SH-SY5Y (cell line): Measurements from ENCODE around the gene FHL5.

Experiments used
- GATA2 ChIP-seq: IDR thresholded peaks from 2 replicates; pipeline ENCODE4 v1.6.1; 2011; ENCODE audit warnings: mild to moderate bottlenecking, low read depth, low read length
- GATA3 ChIP-seq: IDR thresholded peaks from 2 replicates; pipeline ENCODE4 v1.6.1; 2011; ENCODE audit warnings: low read depth, mild to moderate bottlenecking, low read length, moderate library complexity

FHL5 gene, protein sequence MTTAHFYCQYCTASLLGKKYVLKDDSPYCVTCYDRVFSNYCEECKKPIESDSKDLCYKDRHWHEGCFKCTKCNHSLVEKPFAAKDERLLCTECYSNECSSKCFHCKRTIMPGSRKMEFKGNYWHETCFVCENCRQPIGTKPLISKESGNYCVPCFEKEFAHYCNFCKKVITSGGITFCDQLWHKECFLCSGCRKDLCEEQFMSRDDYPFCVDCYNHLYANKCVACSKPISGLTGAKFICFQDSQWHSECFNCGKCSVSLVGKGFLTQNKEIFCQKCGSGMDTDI

DNA sequence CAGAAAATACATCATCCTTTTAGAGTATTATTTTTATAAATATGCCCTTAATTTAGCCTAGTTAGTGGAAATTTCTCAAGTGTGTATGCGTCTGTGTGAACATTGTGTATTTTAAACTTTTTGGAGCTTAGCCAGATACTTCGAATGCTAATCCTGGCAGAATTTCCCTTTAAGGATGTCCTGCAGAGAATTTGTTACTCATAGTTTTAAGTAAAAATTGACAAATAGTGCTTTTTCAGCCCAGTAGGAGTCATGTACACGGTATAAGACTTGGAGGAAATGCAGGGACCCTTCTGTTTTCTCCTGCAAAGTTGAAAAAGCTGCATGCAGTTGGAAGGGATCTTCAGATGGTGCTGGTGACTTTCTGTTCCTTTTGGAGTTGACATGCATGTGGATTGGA lies at the start of gene FHL5:
Gene FHL5, plus strand, starts transcription at position 243 of the 400 bp plus-strand sequence. CDS start 40,486 bp downstream, outside the sequence.
- TF ChIP-seq GATA2: no peak
- TF ChIP-seq GATA3: no peak

DNA sequence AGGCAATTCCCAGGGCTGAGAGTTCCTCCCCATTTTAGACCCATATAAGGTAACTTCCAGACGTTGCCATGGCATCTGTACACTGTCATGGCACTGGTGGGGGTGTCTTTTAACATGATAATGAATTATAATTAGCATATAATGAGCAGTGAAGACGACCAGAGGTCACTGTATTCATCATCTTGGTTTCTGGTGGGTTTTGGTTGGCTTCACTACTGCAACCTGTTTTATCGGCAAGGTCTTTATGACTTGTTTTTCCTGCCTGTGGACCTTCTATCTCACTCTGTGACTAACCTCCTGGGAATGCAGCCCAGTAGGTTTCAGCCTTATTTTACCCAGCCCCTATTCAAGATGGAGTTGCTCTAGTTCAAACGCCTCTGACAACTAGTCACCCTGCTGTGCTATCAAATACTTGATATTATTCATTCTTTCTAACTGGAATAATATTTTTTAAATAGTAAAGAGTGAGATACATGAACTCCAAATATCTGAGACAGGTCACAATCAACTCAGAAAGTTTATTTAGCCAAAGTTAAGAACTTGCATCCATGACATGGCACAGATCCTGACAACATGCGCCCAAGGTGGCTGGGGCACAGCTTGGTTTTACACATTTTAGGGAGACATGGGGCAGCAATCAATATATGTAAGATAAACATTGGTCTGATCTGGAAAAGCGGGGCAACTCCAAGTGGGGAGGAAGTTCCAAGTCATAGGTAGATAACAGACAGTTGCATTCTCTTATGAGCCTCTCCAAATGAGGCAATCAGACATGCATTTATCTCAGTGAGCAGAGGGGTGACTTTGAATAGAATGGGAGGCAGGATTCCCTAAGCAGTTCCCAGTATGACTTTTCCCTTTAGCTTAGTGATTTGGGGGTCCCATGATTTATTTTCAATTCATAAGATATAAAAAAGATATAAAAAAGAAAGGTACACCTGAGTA lies 42.5 kb upstream of the FHL5 start:
- no peak for TF ChIP-seq GATA2
- TF ChIP-seq GATA3: no peak

DNA sequence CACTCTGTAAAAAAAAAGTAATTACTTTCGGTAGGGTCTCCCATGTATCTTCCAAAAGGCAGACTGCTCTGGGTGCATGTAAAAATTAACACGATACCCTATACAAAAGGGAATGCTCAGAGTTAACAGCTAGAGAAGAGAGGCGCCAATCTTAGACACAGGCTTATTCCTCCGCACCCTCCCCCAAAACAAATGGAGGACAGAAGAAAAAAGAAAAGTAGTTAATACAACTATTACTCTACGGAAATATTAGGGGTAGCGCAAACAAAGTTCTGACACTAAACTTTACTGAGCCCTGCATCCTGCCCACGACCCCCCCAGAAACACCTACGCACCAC lies 41.7 kb upstream of the FHL5 start:
- TF ChIP-seq GATA3 (no peak), GATA2 (no peak)

DNA sequence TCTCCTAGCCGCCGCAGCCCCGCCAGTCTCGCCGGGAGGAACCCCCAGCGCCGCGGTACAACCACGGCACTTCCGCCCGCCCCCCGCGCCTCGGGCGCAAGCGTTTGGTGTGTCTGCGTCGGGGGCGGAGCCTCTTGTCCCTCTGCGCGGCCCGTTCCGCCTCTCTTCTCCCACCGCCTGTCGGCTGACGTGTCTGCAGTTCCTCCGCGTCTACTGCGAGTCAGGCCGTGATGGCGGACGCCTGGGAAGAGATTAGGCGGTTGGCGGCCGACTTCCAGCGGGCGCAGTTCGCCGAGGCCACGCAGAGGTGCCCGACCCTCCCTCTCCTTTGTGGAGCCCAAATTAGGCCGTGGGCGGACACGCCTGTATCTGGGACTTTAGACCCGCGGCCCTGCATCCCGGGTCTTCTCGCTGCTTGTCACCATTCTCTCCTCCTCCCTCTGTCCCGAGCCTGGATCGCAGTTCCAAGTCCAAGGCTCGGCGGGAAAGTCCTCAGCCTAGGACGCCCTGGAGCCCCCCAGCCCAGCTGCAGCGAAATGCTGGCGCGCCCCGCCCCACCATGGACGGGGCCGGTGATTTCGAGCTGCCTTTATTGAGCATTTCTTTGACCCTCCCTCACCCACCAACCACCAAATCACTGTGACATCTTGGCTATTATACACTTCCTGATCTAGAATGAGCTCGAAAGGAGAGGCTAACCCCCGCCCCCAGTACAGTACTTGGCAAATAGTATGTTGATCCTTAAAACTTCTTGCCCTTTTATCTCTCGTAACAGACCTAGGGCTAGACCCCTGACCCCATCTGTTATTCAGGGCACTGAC lies 41.1 kb upstream of the FHL5 start, which contains the start of gene UFL1:
Gene UFL1, plus strand, starts transcription at position 163 of the 821 bp plus-strand sequence. Its CDS starts 68 bp downstream, at position 231.
- TF ChIP-seq GATA3 (no peak), GATA2 (no peak; the same call in 1 of the 2 replicates)

DNA sequence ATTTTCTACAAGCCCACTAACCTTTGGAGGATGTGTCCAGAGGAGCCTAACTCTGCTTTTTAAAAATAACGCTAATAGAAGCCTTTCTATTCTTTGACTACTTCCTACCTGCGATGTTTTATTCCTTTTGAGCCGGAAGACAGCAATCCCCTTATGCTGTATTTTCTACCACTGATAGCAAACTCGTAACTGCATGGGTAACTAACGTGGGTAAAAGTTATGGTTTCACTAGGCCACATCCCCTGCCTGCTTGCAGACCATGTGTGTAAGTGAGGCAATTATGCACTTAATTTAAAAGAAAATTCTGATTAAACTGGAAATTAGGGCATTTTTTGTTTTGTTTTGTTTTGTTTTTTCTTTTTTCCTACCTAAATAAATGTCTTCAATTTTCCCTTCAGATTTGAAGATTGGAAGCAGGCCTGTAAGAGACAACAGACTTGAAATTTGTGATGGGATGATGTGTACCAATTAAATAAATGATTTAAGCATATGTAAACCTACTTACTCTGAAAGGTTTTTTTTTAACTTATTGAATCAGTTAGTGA lies 40.4 kb upstream of the FHL5 start:
- TF ChIP-seq GATA3: no peak
- no peak for TF ChIP-seq GATA2

DNA sequence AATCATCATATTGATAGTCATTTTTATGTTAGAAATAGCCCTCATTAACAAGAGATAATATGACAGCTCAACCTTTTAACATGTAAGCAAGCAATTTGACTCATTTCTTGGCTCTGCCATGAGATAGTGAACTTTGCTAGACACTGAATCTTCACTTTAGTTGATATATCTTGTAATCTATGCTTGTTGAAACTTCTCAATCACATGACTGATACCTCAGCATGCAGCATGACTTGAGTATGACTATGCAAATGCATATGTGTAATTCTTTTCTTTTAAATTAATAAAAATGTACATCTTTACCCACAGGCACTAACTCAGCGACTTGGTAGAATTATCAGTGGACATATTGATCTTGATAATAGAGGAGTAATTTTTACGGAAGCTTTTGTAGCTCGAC lies 34.7 kb upstream of the FHL5 start:
- TF ChIP-seq GATA3 (no peak), GATA2 (no peak)

DNA sequence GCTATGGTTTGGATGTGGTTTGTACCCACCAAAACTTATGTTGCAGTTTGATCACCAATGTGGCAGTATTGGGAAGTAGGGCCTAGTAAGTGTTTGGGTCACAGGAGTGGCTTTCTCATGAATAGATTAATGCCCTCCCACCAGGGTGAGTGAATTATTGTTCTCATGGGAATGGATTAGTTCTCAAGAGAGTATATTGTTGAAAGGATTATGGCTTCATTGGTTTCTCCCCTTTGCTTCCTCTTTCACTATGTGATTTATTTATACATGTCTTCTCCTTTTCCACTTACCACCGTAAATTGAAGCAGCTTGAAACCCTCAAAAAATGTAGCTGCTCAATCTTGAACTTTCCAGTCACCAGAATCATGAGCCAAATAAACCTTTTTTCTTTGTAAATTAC lies 30.5 kb upstream of the FHL5 start:
- TF ChIP-seq GATA3 (no peak), GATA2 (no peak)

DNA sequence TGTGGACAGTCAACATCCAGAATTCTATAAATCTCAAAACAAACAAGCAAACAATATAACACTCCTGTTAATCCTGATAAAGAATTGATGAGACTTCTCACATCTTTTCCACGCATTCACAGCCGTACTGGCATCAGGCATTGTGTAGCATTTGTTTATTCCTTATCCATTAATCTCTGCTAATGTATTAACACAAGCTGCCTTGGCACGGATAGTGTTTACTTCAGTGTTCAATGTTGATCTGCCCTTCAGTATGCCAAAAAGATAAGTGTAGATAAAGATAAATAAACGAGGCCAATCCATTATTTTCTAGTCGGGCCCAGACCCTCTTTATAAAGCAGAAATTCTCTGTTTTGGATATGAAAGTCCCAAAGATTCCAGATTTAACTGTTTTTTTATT lies 25.2 kb upstream of the FHL5 start:
- TF ChIP-seq GATA2 (no peak), GATA3 (no peak)

DNA sequence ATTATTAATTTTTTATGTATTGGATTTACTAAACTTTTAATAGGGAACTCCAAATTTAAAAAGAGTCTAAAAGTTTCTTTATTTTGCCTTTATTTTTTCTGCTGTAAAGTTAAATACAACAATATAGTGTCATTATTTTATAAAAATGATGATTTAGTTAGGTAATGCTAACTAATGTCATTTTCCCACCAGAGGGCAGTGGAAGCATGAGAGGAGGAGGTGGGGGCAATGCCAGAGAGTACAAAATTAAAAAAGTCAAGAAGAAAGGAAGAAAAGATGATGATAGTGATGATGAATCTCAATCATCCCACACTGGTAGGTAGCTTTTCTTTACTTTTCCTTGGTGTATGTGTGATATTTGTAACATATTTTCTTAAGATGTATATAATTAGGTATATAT lies 20.2 kb upstream of the FHL5 start:
- no peak for TF ChIP-seq GATA2
- TF ChIP-seq GATA3: no peak

DNA sequence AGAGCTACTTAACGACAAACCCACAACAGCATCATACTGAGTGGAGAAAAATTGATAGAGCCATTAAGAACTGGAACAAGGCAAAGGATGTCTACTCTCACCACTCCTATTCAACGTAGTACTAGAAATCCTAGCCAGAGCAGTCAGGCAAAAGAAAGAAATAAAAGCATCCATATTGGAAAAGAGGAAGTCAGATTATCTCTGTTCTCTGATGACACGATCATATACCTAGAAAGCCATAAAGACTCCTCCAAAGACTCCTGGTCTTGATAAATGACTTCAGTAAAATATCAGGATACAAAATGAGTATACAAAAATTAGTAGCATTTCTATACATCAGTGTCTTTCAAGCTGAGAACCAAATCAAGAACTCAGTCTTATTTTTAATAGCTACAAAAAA lies 17.0 kb upstream of the FHL5 start:
- TF ChIP-seq GATA3 (no peak), GATA2 (no peak)

DNA sequence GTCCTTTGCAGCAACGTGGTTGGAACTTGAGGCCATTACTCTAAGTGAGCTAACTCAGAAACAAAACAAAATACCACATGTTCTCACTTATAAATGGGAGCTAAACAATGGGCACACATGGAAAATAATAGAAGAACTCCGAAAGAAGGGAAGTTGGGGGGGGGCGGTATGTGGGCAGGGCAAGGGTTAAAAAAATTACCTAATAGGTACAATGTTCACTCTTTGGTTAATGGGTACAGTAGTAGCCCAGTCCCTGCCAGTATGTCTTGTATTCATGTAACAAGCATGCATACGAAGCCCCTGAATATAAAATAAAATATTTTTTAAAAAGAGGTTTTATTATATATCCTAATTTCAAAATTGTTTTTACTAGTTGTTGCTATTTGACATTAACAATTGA lies 15.3 kb upstream of the FHL5 start:
- TF ChIP-seq GATA2 (no peak), GATA3 (no peak)

DNA sequence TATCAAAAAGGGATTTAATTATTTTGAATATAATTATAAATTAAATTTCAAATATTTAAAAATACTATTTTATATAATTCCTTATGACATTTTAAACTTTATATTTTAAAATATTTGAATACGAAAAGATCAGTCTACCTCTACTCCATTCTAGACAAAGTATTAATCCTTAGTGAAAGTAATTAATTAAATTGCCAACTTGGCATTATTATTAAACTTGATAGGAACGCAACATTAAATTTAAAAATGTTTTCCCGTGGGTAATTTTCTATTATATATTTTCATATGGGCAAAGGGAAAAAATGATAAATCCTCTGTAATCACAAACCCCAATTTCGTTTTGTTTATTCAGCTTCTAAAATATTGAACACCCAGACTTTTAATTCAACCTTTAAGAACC lies 8.4 kb upstream of the FHL5 start:
- TF ChIP-seq GATA3 (no peak), GATA2 (no peak)

DNA sequence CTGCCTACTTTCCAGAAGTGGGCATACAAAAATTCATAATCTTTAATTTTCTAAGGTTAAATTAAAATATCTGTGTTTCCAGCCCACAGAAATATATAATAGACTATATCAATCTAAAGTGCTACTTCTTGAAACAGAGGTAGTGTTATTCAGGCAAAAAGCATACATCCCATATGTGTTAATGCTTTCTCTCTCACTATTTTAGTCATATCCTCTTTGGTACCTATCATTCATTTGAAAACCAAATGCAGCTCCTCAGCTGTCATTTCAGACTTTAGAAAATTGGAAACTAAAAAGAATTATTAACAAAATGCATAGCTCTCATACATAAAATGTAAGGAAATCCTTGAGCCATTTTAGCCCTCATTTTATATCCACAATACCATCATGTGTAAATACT lies 925 bp downstream of the FHL5 start:
- TF ChIP-seq GATA3 (no peak), GATA2 (no peak)

DNA sequence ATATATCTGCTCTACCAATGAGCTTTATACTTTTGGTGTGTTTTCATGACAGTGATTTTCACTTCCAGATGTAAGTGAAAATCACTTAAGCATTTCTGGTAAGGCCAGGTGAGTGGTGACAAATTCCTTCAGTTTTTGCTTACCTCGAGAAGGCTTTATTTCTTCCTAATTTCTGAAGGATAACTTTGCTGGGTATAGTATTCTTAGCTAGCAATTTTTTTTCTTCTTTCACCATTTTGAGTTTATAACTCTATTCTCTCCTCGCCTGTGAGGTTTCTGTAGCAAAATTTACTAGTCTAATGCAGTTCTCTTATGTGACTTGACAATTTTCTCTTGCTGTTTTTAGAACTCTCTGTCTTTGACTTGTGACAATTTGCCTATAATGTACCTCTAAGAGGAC lies 7.1 kb downstream of the FHL5 start:
- TF ChIP-seq GATA2 (no peak), GATA3 (no peak)

DNA sequence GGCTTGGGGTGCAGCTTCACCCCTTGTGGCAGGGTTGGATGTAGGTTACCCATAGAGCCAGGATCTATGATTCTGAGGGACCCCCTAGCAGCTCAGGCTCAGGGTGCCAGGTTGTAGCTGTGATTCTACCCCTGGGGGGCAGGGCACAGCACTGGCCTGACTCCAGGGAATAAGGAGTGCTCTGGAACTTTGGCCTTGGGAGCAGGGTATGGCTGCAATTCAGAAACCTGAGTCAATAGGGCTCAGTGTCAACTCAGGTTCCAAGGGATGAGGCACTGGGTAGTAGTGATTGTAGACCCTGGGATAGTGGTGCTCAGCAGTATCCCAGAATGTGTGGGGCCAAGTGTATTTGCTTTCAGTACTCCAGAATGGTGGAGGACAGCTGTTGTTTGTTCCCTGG lies 8.6 kb downstream of the FHL5 start:
- TF ChIP-seq GATA3 (no peak), GATA2 (no peak)
